ENCODE measurements around the gene UBE2B.
"Not testable (repeated sequence)": the region's sequence is repeated elsewhere in the genome, so short reads cannot be mapped to it uniquely, and the experiment has no call there.

- TF ChIP-seq EP300 (IDR thresholded peaks at IDR 0.05; ENCODE audit: low read depth); CTCF (IDR thresholded peaks at IDR 0.05); POLR2A (IDR thresholded peaks at IDR 0.05): not testable (repeated sequence)
These were observed 34.5 kb upstream of the UBE2B start for GRCh38 chr5:134336833-134337232.
